ENCODE measurements around the gene CSRNP3. TPM values are rescaled to one million over a fixed set of nuclear protein-coding genes. Genes with fewer than 3 reads are reported as not detected.

The CSRNP3 gene, protein sequence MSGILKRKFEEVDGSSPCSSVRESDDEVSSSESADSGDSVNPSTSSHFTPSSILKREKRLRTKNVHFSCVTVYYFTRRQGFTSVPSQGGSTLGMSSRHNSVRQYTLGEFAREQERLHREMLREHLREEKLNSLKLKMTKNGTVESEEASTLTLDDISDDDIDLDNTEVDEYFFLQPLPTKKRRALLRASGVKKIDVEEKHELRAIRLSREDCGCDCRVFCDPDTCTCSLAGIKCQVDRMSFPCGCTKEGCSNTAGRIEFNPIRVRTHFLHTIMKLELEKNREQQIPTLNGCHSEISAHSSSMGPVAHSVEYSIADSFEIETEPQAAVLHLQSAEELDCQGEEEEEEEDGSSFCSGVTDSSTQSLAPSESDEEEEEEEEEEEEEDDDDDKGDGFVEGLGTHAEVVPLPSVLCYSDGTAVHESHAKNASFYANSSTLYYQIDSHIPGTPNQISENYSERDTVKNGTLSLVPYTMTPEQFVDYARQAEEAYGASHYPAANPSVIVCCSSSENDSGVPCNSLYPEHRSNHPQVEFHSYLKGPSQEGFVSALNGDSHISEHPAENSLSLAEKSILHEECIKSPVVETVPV
- 1 to 10 TPM in 2 of 4 donors, under 1 TPM in 2; 0.12 to 1.5 (median 0.93) TPM for total RNA-seq

DNA sequence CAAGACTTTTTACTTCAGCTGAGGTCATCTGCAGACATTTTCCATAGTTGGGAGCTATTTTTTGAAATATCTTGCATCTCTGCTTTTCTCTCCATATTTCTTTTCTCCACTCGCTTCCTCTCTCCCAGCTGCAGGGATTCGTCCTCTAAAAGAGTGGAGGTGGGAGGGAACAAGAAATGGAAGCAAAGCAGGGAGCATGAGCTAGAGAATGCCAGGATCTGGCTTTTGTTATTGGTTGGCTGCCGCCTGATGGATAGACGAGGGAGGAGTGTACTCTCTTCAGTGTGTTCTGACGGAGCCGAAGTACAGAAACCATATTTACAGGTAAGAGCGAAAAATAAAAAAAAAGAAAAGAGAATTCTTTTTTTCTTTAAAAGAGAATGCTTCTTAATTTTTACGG, at the start of gene CSRNP3:
CSRNP3 (plus strand) TSS at position 282 of the 400 bp plus-strand sequence. CDS start 125,368 bp downstream, outside the sequence.
- peak; percentile 99 for ATAC-seq (ENCODE audit: low FRiP score)
- no peak for DNase-seq (ENCODE audit: low spot score)
- TF ChIP-seq, protein P1, sequence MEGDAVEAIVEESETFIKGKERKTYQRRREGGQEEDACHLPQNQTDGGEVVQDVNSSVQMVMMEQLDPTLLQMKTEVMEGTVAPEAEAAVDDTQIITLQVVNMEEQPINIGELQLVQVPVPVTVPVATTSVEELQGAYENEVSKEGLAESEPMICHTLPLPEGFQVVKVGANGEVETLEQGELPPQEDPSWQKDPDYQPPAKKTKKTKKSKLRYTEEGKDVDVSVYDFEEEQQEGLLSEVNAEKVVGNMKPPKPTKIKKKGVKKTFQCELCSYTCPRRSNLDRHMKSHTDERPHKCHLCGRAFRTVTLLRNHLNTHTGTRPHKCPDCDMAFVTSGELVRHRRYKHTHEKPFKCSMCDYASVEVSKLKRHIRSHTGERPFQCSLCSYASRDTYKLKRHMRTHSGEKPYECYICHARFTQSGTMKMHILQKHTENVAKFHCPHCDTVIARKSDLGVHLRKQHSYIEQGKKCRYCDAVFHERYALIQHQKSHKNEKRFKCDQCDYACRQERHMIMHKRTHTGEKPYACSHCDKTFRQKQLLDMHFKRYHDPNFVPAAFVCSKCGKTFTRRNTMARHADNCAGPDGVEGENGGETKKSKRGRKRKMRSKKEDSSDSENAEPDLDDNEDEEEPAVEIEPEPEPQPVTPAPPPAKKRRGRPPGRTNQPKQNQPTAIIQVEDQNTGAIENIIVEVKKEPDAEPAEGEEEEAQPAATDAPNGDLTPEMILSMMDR (IDR thresholded peaks at IDR 0.05) = no peak

DNA sequence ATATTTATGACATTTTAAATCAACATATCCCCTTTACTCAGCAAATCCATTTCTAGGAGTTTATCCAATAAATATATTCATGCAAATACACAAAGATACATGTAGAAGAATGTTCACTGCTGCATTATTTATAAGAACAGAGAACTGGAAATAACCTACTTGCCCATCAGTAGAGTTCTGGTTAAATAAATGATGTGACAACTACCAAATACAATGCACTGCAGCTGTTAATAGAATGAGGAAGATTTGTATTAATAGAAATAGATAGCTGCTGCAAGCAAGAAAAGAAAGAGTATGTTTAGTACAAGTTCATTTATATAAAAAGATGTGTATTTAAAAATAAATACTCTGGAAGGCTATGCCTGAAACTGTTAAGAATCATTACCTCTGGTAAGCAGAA, 49.3 kb upstream of the CSRNP3 start:
- TF ChIP-seq, protein P1 (IDR thresholded peaks at IDR 0.05) = no peak
- ATAC-seq (ENCODE audit: low FRiP score) = no peak
- DNase-seq (ENCODE audit: low spot score) = no peak

DNA sequence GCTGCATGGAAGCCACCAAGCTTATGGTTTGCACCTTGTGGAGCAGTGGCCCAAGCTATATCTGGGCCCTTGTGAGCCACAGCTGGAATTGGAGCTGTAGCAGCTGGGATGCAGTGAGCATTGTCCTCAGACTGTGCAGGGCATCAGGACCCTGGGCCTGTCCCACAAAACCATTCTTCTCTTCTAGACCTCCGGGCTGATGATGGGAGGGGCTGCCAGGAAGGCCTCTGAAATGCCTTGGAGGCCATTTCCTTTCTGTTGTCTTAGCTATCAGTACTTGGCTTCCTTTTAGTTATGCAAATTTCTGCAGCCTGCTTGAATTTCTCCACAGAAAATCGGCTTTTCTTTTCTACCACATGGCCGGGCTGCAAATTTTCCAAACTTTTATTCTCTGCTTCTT, 46.4 kb upstream of the CSRNP3 start:
- TF ChIP-seq, protein P1 (IDR thresholded peaks at IDR 0.05) = no peak
- no peak for DNase-seq (ENCODE audit: low spot score)
- no peak for ATAC-seq (ENCODE audit: low FRiP score)

DNA sequence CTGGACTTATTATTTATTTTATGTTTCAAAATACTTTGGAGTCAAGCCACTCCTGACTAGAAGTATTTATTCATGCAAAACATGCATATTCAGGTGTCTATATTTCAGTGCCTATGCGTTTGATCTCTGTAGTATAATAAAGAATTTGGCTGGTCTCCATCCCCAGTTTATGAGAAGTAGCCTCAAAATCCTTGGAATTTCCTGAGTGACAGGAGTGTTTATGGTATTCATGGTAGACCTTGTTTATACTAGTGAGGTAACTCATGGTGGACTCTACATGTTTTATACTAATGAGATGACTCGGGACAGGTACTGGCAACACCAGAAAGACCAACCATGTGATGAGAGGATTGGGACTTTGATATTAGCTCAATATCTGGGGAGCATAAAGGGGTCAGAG, 43.9 kb upstream of the CSRNP3 start:
- TF ChIP-seq, protein P1 (IDR thresholded peaks at IDR 0.05) = no peak
- ATAC-seq (ENCODE audit: low FRiP score) (no peak), DNase-seq (ENCODE audit: low spot score) (no peak)

DNA sequence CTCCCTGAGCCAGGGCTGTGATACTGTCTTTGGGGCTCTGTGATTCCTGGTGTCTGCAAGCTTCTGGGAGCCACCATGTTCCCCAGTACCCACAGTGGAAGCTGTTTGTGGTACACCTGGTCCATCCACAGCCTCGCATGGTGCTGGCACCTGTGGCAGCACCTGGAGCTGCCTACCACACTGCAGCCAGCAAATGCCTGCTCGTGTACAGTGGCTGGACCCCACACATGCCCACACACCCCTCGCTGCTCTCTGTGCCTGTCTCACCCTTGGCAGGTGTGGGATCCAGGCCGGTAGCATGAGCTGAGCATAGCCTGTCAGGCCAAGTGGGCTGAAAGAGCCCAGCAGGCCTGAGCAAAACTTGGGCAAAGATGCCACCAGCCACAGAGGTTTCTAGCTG, 41.8 kb upstream of the CSRNP3 start:
- TF ChIP-seq, protein P1 (IDR thresholded peaks at IDR 0.05) = no peak
- DNase-seq (ENCODE audit: low spot score) (no peak), ATAC-seq (ENCODE audit: low FRiP score) (no peak)

DNA sequence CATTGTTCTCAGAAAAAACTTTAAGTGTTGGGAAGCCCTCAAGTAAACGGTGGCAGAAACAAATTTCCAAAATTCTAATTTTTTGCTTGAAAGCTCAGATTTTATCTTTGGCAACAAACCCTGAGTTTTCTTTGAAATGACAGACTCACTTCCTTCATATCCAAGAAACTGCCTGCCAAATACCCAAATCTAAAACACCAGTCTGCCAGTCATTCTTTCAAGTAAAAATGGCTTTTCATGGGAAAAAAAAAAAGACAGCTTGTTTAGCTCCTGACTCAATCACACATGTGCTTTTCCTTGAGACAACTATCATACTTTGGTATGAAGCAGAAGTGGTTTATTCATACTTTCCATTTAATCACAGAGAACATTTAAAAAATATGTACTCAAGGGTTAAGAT, 40.6 kb upstream of the CSRNP3 start:
- TF ChIP-seq, protein P1 (IDR thresholded peaks at IDR 0.05) = no peak
- ATAC-seq (ENCODE audit: low FRiP score) (no peak), DNase-seq (ENCODE audit: low spot score) (no peak)

DNA sequence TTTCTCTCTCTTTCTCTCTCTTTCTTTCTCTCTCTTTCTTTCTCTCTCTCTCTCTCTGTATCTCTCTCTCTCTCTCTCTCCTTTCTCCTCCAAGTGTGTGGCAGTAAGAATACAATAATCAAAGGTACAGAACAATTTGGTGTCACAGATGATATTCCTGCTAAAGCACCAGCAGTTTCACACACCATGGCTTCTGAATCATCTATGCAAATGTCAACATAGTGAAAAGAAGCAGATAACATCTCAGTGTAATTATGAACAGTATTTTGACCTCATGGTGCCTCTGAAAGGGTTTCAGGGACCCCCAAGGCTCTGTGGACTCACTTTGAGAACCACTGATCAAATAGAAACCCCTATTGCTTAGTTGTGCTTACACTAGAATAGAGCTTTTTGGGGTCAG, 38.5 kb upstream of the CSRNP3 start:
- no peak for ATAC-seq (ENCODE audit: low FRiP score)
- no peak for DNase-seq (ENCODE audit: low spot score)
- TF ChIP-seq, protein P1 (IDR thresholded peaks at IDR 0.05) = no peak
